Sigmoid colon (tissue), 7 donors: ENCODE data around the gene RHEX. TPM values are rescaled to one million over a fixed set of nuclear protein-coding genes. Genes with fewer than 3 reads are reported as not detected.

ENCODE experiments used
- DNase-seq: peaks from one replicate; pipeline ENCODE4 v3.0.0-alpha.2; 2019
- H3K27ac ChIP-seq, 4 donors: fragments of 200-600 bp; sonication (generic); one replicate each; pipeline ENCODE4 v1.5.1; 2016 to 2019; ENCODE audit warnings: mild to moderate bottlenecking in 1 of 4
- H3K27me3 ChIP-seq, 3 donors: fragments of 200-600 bp; sonication (generic); one replicate each; pipeline ENCODE4 v1.5.1; 2019; ENCODE audit warnings: mild to moderate bottlenecking in 1 of 3
- H3K36me3 ChIP-seq, 4 donors: fragments of 200-600 bp; sonication (generic); one replicate each; pipeline ENCODE4 v1.5.1; 2016 to 2019
- H3K4me1 ChIP-seq, 4 donors: fragments of 200-600 bp; sonication (generic); one replicate each; pipeline ENCODE4 v1.5.1; 2017 to 2019
- H3K4me3 ChIP-seq, 4 donors: fragments of 200-600 bp; sonication (generic); one replicate each; pipeline ENCODE4 v1.5.1; 2017 to 2019; ENCODE audit warnings: mild to moderate bottlenecking in 2 of 4, moderate library complexity in 1 of 4
- H3K9me3 ChIP-seq, 4 donors: fragments of 200-600 bp in 3 of 4; sonication (generic) in 3 of 4; one replicate each; pipeline versions ENCODE4 v1.5.1 to v1.6.1; 2013 to 2019
- EP300 ChIP-seq, 4 donors: sonication (generic); formaldehyde crosslinking; IDR thresholded peaks; one replicate each; pipeline ENCODE4 v1.6.1; 2017; ENCODE audit warnings: antibody characterized with exemption in 4 of 4
- POLR2A ChIP-seq, 2 donors: fragments of 450-650 bp; IDR thresholded peaks; one replicate each; pipeline ENCODE4 v1.6.1; 2016; ENCODE audit warnings: antibody characterized with exemption in 2 of 2, mild to moderate bottlenecking in 2 of 2, moderate library complexity in 2 of 2
- POLR2AphosphoS5 ChIP-seq, 4 donors: sonication (generic); formaldehyde crosslinking; IDR thresholded peaks; one replicate each; pipeline ENCODE4 v1.6.1; 2017; ENCODE audit warnings: antibody characterized with exemption in 4 of 4
- WGBS, 2 donors: extraction: QIAGEN DNeasy Blood & Tissue Kit; methylation state at CpG; one replicate each; pipeline ENCODE4 v1.1.7; 2013; 5-methylcytosine and 5-hydroxymethylcytosine counted together
- intact Hi-C: fragments of 100-400 bp; cut with DNase I; formaldehyde crosslinking; loops from one replicate; pipeline ENCODE4 v1.15.1; 2023
- polyA plus RNA-seq, 3 donors: library from polyadenylated mRNA; stranded (reverse); fragments of 200-250 nt; gene quantifications; one replicate each; pipeline ENCODE4 v1.2.3, GENCODE V29; 2013
- total RNA-seq, 4 donors: library from RNA; depleted of rRNA; stranded (reverse); fragments of >200 nt; gene quantifications; one replicate each; pipeline ENCODE4 v1.1.0, GENCODE V29; 2016
- TF ChIP-seq, protein P1 (sequence below), 4 experiments: fragments of 450-650 bp in 3 of 4; fragments of 200-600 bp in 1 of 4; IDR thresholded peaks; one replicate each; pipeline ENCODE4 v1.5.1; 2016 to 2019; ENCODE audit warnings: antibody characterized with exemption in 4 of 4, mild to moderate bottlenecking in 3 of 4, moderate library complexity in 2 of 4
- donor health status: healthy with polysubstance abuse.
- donor health status: Bipolar disorder and iron deficiency.
- donor health status: healthy.

RHEX gene
- total and polyA plus RNA-seq, 7 donors = 0.54 to 3.6 (median 2.4) TPM; not detected in 4

DNA sequence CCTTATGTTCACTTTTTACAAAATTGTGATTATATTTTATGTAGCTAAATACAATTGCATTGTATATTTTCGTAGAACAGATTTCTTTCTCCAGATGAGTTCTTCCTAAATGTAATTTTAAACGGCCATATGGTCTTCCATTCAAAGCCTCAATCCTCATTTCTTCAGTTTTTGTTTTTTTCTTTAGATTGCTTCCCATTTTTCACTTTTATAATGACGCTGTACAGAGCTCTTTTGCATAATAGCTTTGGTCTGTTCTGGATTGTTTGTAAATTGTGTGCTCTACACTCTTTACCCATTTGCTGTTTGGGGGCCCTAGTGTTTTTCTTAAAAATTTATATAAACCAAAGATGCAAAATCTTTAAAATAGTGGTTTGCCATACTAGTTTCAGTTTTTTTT lies 36.4 kb downstream of the RHEX start:
- H3K36me3 ChIP-seq = no peaks in the 10 kb centered on the region
- intact Hi-C loops = no loop called here
- TF ChIP-seq POLR2A (IDR thresholded peaks at IDR 0.05) (no peak), POLR2AphosphoS5 (IDR thresholded peaks at IDR 0.05) (no peak)
- TF ChIP-seq, protein P1, sequence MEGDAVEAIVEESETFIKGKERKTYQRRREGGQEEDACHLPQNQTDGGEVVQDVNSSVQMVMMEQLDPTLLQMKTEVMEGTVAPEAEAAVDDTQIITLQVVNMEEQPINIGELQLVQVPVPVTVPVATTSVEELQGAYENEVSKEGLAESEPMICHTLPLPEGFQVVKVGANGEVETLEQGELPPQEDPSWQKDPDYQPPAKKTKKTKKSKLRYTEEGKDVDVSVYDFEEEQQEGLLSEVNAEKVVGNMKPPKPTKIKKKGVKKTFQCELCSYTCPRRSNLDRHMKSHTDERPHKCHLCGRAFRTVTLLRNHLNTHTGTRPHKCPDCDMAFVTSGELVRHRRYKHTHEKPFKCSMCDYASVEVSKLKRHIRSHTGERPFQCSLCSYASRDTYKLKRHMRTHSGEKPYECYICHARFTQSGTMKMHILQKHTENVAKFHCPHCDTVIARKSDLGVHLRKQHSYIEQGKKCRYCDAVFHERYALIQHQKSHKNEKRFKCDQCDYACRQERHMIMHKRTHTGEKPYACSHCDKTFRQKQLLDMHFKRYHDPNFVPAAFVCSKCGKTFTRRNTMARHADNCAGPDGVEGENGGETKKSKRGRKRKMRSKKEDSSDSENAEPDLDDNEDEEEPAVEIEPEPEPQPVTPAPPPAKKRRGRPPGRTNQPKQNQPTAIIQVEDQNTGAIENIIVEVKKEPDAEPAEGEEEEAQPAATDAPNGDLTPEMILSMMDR (IDR thresholded peaks at IDR 0.05) = no peak
- WGBS, 2 donors = 64 to 65% methylated on average over 3 of the region's 3 CpGs
- H3K27me3 ChIP-seq = no peaks in the 10 kb centered on the region
- no peaks in the 10 kb centered on the region for H3K4me1 ChIP-seq
- no peak overlapping the region for H3K27ac ChIP-seq
- H3K9me3 ChIP-seq = no peaks in the 10 kb centered on the region
- no peak overlapping the region for H3K4me3 ChIP-seq
- no peak for DNase-seq

- H3K27me3 ChIP-seq = no peaks in the 10 kb centered on the region
- no peaks in the 10 kb centered on the region for H3K36me3 ChIP-seq
- no peak overlapping the region for H3K27ac ChIP-seq
- intact Hi-C loops = no loop called here
- H3K9me3 ChIP-seq = no peaks in the 10 kb centered on the region
- no peak for DNase-seq
- TF ChIP-seq, protein P1 (IDR thresholded peaks at IDR 0.05) = no peak
- no peak for TF ChIP-seq POLR2A (IDR thresholded peaks at IDR 0.05)
- TF ChIP-seq POLR2AphosphoS5 (IDR thresholded peaks at IDR 0.05) = no peak
- no peak for TF ChIP-seq EP300 (IDR thresholded peaks at IDR 0.05)
- 9 to 23% methylated on average over 7 of the region's 7 CpGs for WGBS, 2 donors
- H3K4me1 ChIP-seq = no peaks in the 10 kb centered on the region
- H3K4me3 ChIP-seq = no peak overlapping the region
These were observed 41.1 kb downstream of the RHEX start for GRCh38 chr1:206094024-206094423.

DNA sequence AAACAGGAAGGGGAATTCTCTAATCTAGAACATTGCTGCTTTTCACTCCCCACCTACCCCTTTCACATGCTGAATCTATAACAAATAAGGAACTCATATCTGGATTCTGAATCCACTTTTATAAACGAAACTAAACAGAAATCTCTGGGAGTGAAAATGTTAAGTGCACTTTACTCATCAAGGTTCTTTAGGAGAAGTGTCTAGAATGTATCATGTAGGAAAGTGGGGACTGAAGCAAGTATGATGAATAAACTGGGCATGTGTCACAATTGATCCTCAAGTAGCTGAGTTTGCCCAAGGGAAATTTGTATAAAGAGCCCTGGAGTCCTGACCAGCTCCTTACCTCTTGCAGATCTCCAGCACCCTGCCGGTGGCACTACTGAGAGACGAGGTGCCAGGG lies 44.4 kb downstream of the RHEX start:
- no peaks in the 10 kb centered on the region for H3K27me3 ChIP-seq
- no peaks in the 10 kb centered on the region for H3K36me3 ChIP-seq
- no peak overlapping the region for H3K4me3 ChIP-seq
- no peak for DNase-seq
- H3K4me1 ChIP-seq = no peaks in the 10 kb centered on the region
- no peaks in the 10 kb centered on the region for H3K9me3 ChIP-seq
- intact Hi-C loops = no loop called here
- no peak overlapping the region for H3K27ac ChIP-seq
- WGBS, 2 donors = 72 to 75% methylated on average over 3 of the region's 3 CpGs
- no peak for TF ChIP-seq POLR2A (IDR thresholded peaks at IDR 0.05)

DNA sequence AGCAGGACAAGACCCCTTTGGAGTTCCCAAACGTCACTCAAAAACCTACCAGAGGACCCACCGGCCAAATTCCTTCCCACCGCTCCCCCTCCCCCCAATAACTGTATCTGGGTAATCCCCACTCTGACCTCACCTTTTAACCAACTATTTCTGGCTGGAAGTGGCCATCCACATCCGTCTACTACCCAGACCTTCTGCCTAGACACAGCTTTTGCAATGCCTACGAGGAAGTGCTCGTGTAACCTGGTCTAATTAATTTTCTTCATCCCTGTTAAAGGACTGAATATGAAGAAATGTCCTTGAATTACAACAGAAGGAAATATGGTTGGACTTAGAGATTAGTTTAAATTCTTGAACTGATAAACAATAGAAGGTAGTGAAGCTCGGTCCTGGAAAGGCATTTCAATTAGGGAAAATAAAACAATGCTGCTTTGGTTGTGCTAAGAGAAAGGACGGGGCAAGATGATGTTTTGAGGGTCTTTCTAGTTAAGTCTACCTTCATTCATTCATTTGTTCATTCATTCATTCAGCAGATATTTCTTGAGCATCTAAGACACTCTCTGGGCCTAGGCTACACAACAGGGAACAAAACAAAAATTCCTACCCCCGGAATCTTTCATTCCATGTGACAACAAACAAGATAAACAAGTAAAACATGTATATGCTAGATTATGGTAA lies 45.4 kb downstream of the RHEX start:
- TF ChIP-seq POLR2A (IDR thresholded peaks at IDR 0.05) = no peak
- WGBS, 2 donors = 85 to 86% methylated on average over 9 of the region's 9 CpGs
- DNase-seq = no peak

DNA sequence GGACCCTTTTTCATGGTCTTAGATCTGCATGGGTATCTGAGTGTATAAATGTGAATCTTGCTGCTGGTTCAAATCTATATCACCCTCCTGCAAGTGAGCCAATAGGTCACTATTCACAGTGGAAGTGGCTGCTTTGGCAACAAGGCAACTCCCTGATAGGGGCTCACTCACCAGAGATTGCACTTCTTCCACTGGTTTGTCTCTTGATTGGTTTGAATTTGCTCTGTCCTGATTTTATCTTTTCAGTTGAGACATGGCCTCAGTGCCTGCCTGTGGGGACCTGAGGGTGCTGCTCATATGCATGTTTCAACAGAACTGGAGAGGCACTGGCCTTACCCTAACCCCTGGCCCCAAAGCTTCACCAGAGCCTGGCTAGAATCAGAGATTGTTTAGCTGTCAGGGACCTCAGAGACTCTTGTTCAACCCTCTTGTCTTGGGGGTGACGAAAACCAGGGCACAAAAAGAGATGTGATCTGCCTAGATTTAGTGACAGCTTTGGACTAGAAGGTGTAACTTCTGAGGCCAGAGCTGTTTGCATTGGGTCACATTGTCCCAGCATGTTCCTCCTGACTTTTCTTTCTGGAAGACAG lies 47.3 kb downstream of the RHEX start:
- Histone ChIP-seq H3K4me3 (no peak overlapping the region), H3K27ac (no peak overlapping the region), H3K9me3 (no peaks in the 10 kb centered on the region), H3K27me3 (no peaks in the 10 kb centered on the region), H3K36me3 (no peaks in the 10 kb centered on the region), H3K4me1 (no peaks in the 10 kb centered on the region)
- TF ChIP-seq POLR2AphosphoS5 (IDR thresholded peaks at IDR 0.05) (no peak), EP300 (IDR thresholded peaks at IDR 0.05) (no peak), POLR2A (IDR thresholded peaks at IDR 0.05) (no peak)
- TF ChIP-seq, protein P1 (IDR thresholded peaks at IDR 0.05) = no peak
- no peak for DNase-seq
- intact Hi-C loops = no loop called here
- 90 to 92% methylated on average over 1 of the region's 1 CpG for WGBS, 2 donors

More for the DNA sequence above, 45.4 kb downstream of the RHEX start:
- Histone ChIP-seq H3K9me3 (no peaks in the 10 kb centered on the region), H3K4me3 (no peak overlapping the region), H3K27me3 (no peaks in the 10 kb centered on the region), H3K4me1 (no peaks in the 10 kb centered on the region), H3K27ac (no peak overlapping the region), H3K36me3 (no peaks in the 10 kb centered on the region)
- intact Hi-C loops = no loop called here
